HK-2 (cell line): ENCODE data around the gene GLIS1.
"Not testable (repeated sequence)": the region's sequence is repeated elsewhere in the genome, so short reads cannot be mapped to it uniquely, and the experiment has no call there.

Source experiments
- DNase-seq: peaks from one replicate; pipeline ENCODE4 v3.0.0-alpha.2; 2018; ENCODE audit not compliant: unreplicated experiment

GLIS1 gene

DNA sequence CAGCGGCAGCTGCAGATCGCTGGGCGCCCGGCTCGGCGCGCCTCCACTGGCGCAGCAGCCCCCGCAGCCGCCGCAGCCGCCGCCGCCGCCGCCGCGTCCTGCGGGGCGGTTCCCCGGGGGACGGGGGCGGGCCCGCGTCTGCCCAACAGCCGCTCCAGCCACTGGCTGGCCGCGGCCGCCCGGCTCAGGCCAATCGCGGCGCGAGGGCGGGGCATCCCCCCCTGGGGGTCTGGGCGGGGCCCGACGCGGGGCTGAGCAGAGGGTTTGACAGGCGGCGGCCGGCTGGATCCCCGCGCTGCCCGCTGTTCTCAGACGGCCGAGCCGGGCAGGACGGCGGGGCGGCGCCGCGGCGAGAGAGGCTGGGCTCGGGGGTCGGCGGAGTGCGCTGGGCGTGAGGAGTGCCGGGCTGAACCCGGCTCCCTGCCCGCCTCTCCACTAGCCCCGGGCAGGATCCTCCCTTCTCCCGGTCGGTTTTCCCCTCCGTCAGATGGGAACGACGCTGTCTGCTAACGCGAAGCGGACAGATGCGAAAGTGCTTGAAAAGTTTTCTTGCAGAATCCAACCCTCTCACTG, at the start of gene GLIS1:
GLIS1 (minus strand) TSS at position 56 of the 573 bp plus-strand sequence. CDS start 1,100 bp downstream, outside the sequence.
- DNase-seq = peak; percentile 76

DNA sequence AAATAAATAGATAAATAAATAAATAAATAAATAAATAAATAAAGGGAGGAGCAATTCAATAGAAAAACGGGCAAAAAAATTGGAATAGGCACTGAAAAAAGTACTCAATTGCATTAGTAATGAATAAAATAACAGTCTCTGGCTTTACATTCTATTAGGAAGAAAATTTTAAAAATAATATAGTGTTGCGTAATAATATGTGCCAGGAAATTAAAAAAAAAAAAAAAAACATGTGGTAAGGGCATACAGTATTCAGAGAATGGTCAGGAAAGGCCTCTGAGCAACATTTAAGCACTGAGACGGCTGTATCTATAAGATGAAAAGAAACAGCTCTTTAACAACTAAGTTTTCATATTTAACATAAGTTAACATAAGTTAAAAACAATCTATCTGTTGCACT, 48.7 kb upstream of the GLIS1 start:
- no peak for DNase-seq

DNA sequence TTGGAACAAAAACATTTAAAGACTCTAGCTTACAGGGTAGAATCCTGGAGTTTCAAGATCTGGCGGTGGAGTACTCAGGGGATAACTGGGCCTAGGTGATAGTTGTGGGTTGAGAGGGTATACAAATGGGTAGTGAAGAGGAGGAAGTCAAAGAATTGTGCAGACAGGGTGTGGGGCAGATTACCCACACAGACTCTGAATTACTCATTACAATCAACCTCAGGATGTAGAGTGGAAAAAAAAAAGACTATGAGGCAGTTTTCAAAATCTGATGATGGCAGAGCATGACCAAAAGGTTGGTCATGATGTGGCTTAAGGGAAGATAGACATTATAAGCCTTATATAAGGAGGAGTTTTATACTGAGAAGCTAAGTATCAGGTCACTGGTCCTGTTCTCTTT, 44.1 kb upstream of the GLIS1 start:
- no peak for DNase-seq

- no peak for DNase-seq
Observed at GRCh38 chr1:53781654-53782053, 42.7 kb upstream of the GLIS1 start.

- no peak for DNase-seq
Observed at GRCh38 chr1:53777272-53777671, 38.3 kb upstream of the GLIS1 start.

DNA sequence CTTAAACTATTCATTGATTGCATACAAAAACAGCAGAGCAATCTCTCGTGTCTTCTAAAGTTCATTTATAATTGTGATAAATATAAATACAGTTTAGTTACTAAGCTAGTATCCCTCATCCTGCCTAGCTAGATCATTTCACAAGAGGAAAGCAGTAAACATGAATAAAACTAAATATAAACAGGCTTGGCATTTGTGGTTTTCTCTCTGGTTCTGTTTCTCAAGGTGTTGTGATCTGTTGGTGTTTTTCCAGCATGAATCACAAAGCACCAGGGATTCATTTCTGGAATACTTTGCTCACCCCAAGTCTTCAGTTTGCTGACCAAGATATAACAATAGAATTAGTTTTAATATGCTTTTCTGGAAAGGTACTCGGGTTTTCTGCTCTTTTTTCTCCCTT, 32.7 kb upstream of the GLIS1 start:
- DNase-seq = no peak

DNA sequence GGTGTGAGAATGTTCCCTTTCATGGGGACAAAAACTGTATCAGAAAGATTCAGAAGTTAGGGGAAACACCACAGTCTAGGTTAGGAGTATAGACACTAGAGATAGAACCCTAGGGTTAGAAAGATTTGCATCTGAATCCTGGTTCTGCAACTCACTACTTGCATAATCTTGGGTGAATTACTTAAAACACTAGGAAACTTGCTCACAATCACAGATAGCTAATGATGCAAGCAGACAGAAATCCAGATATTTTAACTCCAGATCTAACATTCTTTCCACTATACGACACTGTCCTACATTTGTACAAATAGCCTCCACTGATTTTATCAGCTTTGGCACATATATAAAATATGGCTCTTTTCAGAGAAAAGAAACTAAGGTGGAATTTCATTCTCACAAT, 30.8 kb upstream of the GLIS1 start:
- DNase-seq = no peak

GRCh38 chr1:53769184-53769583, 30.2 kb upstream of the GLIS1 start:
- DNase-seq = no peak

DNA sequence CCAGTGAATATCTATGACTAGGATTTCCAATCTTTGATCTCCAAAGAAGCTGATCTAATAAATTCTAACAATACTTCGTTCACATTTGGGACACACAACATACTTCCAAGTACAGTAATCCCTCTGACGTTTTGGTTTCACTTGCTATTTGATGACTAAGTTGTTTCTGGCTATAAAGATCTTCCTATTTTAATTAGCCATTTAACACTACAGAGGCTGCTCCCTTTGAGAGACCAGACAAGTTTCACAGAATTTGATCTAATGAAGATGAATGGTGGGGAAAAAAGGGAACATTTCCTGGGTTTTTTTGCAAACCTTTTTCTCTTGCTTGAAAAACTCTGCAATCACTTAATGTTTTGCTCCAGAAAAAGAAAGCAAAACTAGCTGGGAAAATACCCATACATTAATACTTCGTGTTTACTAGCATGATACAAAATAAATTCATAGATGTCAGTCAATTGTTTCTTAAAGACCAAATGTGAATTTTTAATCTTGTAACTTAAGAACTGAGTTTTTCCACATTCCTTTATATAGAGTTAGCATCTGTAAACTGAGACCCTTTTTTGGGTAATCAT, 28.0 kb upstream of the GLIS1 start:
- no peak for DNase-seq

GRCh38 chr1:53766194-53766742, 27.3 kb upstream of the GLIS1 start:
- no peak for DNase-seq

GRCh38 chr1:53765657-53766056, 26.7 kb upstream of the GLIS1 start:
- DNase-seq = no peak

DNA sequence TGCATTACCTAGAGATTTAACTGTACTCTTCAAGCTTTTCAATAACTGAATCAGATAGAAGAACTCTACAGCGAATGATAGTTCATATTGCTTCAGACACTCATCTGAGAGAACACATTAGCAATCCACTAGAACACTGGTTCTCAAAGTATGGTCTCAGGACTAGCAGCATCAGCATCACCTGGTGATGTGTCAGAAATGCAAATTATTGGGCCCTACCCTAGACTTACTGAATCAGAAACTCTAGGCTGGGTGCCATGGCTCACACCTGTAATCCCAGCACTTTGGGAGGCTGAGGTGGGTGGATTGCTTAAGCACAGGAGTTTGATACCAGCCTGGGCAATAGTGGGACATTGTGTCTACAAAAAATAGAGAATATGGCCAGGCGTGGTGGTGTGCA, 24.9 kb upstream of the GLIS1 start:
- no peak for DNase-seq

- no peak for DNase-seq
Observed at GRCh38 chr1:53763461-53763860, 24.5 kb upstream of the GLIS1 start.

DNA sequence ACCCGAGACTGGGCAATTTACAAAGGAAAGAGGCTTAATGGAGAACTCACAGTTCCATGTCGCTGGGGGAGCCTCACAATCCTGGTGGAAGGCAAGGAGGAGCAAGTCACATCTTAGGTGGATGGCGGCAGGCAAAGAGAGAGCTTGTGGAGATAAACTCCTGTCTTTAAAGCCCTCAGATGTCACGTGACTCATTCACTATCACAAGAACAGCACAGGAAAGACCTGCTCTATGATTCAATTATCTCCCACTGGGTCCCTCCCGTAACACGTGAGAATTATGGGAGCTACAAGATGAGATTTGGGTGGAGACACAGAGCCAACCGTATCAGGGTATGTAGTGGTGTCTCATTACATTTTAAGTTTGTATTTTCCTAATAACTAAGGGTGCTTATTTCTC, 21.5 kb upstream of the GLIS1 start:
- not testable (repeated sequence) for DNase-seq

DNA sequence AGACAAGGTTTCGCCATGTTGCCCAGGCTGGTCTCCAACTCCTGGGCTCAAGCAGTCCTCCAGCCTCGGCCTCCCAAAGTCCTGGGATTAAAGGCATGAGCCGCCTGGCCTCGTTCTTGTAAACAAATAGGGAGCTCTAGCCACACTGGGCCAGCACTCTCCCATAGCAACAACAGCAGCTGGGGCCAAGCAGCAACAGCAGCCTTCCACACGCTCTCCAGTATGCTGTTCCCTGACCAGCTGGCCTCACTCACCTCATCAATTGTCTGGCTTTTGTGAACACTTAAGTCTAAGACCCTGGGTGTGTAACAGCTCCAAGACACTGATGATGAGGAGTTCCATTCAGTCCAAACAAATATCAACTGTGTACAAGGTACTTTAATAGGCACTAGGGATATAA, 16.9 kb upstream of the GLIS1 start:
- DNase-seq = no peak

GRCh38 chr1:53754484-53755312, 15.7 kb upstream of the GLIS1 start:
- DNase-seq = peak; percentile 30

GRCh38 chr1:53752281-53752680, 13.3 kb upstream of the GLIS1 start:
- no peak for DNase-seq

DNA sequence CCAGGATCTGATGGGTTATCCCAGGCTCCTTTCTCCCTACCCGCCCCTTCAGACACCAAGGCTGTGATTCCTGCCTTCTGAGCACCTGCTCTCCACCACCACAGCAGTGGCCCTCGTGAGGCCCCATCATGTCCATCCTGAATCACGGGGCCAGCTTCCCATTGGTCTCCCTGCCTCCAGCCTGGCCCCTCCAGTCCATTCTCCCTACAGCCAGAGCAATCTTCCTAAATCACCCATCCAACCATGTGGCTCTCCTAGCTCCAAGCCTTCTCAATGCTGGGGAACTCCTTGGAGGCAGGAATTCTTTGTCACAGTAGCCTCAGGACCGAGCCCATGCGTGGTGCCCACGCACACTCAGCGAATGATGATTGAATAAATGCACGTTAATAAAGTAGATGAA, 8.9 kb upstream of the GLIS1 start:
- DNase-seq = no peak

DNA sequence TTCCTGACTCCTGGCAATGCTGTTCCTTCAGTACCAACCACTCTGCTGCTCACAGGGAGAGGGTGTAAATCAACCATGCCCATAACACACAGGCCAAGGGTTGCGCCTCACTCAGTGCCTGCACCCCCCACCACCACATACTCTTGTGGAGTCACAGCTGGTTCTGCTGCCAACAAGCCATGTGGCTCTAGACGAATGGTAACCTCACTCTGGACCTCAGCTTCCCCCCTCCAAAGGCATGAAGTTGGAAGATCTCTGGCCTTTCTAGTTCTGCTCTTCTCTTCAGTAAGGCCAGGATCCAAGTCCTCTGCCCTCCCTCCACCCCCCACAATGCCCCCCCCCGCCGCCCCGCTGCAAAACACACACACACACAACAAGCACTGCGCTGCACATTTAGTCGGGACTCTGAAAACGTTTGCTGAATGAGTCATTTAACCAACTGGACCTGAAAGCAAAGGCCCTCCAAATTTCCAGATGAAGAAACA, 1.7 kb upstream of the GLIS1 start:
- DNase-seq = no peak

DNA sequence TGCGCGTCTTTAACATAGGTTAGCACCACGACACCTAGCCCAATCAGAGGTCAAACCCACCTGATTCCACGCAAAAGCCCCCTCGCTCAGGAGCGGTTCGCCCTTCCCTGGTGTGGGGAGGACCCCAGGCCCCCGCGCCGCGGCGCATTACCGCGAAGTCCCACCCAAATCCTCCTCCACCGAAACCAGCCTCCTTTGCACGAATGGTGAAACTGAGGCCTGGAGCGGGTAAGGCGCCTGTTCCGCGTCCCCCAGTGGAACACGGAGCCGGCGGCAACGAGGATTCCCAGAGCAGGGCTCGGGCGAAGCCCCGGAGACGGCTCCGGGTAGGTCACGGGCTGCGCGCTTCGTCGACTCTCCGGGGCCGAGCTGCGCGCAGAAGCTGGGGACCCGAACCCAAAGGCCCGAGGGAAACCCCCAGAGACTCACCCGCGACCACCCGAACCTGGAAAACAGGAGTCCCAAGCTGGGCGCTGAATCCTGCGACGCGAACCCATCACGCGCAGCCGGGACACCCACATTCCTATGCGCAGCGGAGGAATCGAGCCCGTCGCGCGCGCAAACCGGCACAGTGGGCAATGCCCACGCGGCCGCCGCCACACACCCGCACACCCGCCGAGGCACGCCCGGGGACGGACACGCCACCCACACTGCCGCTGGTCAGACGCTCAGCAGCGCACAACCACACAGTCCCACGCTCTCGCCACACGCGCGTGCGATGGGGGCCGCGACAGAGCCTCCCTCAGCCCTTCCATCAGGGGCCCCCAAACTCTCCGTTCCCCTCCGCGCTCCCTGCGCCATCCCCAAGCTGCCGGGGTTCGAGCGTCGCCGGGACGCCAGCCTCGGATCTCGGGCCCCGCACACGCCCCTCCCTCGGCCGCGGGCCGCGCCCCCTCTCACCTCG, 507 bp downstream of the GLIS1 start:
- DNase-seq = no peak

- no peak for DNase-seq
Observed at GRCh38 chr1:53737648-53738204, 1.2 kb downstream of the GLIS1 start.
